Thoracic aorta (tissue), 2 donors: ENCODE measurements around the gene NOS1AP. TPM values are rescaled to one million over a fixed set of nuclear protein-coding genes. Genes with fewer than 3 reads are reported as not detected.

Source experiments
- ATAC-seq: fragments of 150-250 bp; one replicate; pipeline ENCODE4 v1.8.0; 2017; ENCODE audit warnings: low read depth; ENCODE audit not compliant: insufficient number of reproducible peaks, low FRiP score
- DNase-seq: peaks from one replicate; pipeline ENCODE4 v3.0.0-alpha.2; 2020; ENCODE audit warnings: low spot score
- H3K27ac ChIP-seq, 2 donors: fragments of 200-600 bp; sonication (generic); 1 replicate in 1 of 2; 2 replicates in 1 of 2; pipeline ENCODE4 v1.5.1; 2016; ENCODE audit warnings: mild to moderate bottlenecking in 2 of 2, moderate library complexity in 2 of 2
- H3K27me3 ChIP-seq: fragments of 200-600 bp; sonication (generic); replicated peaks from 2 replicates; pipeline ENCODE4 v1.6.0; 2016; ENCODE audit warnings: mild to moderate bottlenecking; ENCODE audit not compliant: insufficient read depth
- H3K36me3 ChIP-seq: fragments of 200-600 bp; sonication (generic); one replicate; pipeline ENCODE4 v1.5.1; 2016
- H3K4me1 ChIP-seq, 2 donors: fragments of 200-600 bp; sonication (generic); 1 replicate in 1 of 2; 2 replicates in 1 of 2; pipeline versions ENCODE4 v1.5.1 to v1.6.0; 2016; ENCODE audit warnings: low read depth in 2 of 2, mild to moderate bottlenecking in 1 of 2; ENCODE audit not compliant: control insufficient read depth in 1 of 2
- H3K4me3 ChIP-seq: fragments of 200-600 bp; sonication (generic); 2 replicates; pipeline ENCODE4 v1.5.1; 2016; ENCODE audit warnings: mild to moderate bottlenecking
- H3K9me3 ChIP-seq: fragments of 200-600 bp; sonication (generic); 2 replicates; pipeline ENCODE4 v1.5.1; 2016
- CTCF ChIP-seq: fragments of 200-600 bp; sonication (generic); IDR thresholded peaks from one replicate; pipeline ENCODE4 v1.5.1; 2019; ENCODE audit warnings: antibody characterized with exemption
- total RNA-seq, 2 donors: library from RNA; depleted of rRNA; stranded (reverse); fragments of >200 nt; gene quantifications; one replicate each; pipeline versions ENCODE4 v1.1.0 to v1.2.3, GENCODE V29; 2016

Gene NOS1AP
- total RNA-seq, 2 donors from 2014 or later: 6.3 to 12.2 TPM

DNA sequence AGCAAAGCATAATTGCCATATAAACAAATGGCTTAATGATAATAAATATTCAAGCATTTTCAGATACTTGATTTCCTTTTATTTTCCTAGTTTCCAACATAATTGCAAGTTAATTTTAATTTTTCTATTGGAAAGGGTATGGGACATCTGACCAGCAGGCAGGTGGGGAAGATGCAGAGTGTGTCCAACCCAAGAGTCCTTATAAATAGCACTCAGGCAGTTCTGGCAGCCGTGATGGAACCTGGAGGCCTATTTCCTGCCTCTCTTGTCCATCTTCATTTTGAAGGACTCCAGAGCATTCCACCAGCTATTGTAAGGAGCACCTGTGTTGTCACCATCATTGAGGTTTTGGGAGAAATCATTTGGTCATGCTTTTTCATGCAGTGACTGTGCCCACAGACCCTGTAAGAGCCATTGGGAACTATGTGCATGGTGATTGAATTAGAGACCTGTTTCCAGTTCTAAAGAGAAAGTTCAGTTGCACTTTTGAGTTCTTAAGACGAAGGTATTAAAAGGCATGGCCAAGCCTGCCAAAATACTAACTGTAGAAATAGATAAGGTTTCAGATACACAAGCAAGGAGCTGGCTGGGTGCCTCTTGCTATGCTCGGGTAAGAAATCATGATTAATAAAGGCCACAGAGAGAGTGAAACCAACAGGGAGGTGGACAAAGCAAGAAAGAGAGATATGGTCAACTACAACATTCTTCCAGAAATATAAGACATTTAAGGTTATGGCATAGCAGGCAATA lies 214.9 kb downstream of the NOS1AP start:
- no peak for DNase-seq
- peaks cover 4 to 30% of the 10 kb centered on the region in 2 donors for H3K4me1 ChIP-seq
- H3K27ac ChIP-seq: peak overlapping the region in 1 of 2 donors; percentile 13
- H3K27me3 ChIP-seq: no peaks in the 10 kb centered on the region
- ATAC-seq: no peak
- no peak overlapping the region for H3K4me3 ChIP-seq
- H3K9me3 ChIP-seq: no peaks in the 10 kb centered on the region
- TF ChIP-seq CTCF: no peak
- H3K36me3 ChIP-seq: no peaks in the 10 kb centered on the region

GRCh38 chr1:162285149-162285561 lies 215.7 kb downstream of the NOS1AP start:
- H3K4me1 ChIP-seq: peaks cover 4 to 30% of the 10 kb centered on the region in 2 donors
- ATAC-seq (no peak), DNase-seq (no peak)
- TF ChIP-seq CTCF: no peak
- H3K4me3 ChIP-seq: no peak overlapping the region
- peak overlapping the region in 1 of 2 donors; percentile 13 for H3K27ac ChIP-seq
- no peaks in the 10 kb centered on the region for H3K36me3 ChIP-seq
- no peaks in the 10 kb centered on the region for H3K27me3 ChIP-seq
- H3K9me3 ChIP-seq: no peaks in the 10 kb centered on the region

DNA sequence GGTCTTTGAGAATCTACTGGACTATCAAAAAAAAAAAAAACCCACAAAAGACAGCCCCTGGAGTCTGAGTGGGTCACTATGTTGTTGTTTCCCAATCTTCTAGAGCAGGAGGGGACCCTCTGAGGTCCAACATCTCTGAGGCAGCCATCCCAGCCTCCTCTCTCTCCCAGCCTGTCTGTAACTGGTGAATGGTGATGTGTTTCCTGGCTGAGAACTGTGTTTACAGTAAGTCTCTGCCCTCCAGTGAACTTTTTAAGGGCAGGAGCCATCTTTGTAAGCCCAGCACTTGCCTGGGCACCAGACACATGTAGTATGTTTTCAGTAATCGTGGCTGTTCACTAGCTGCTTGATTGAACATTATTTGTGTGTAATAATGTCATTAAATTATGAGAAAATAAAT lies 221.5 kb downstream of the NOS1AP start:
- no peak for ATAC-seq
- no peaks in the 10 kb centered on the region for H3K27me3 ChIP-seq

GRCh38 chr1:162292422-162292849 lies 222.9 kb downstream of the NOS1AP start:
- no peak for DNase-seq
- no peak overlapping the region for H3K4me3 ChIP-seq
- ATAC-seq: no peak
- H3K36me3 ChIP-seq: no peaks in the 10 kb centered on the region
- H3K9me3 ChIP-seq: no peaks in the 10 kb centered on the region
- no peaks in the 10 kb centered on the region for H3K27me3 ChIP-seq
- no peak overlapping the region for H3K27ac ChIP-seq
- H3K4me1 ChIP-seq: peaks cover 0 to 3% of the 10 kb centered on the region in 2 donors
- TF ChIP-seq CTCF: no peak

More for the DNA sequence above, 221.5 kb downstream of the NOS1AP start:
- TF ChIP-seq CTCF: no peak
- Histone ChIP-seq H3K9me3 (no peaks in the 10 kb centered on the region), H3K36me3 (no peaks in the 10 kb centered on the region), H3K27ac (no peak overlapping the region), H3K4me1 (peaks cover 0 to 4% of the 10 kb centered on the region in 2 donors), H3K4me3 (no peak overlapping the region)
- no peak for DNase-seq

DNA sequence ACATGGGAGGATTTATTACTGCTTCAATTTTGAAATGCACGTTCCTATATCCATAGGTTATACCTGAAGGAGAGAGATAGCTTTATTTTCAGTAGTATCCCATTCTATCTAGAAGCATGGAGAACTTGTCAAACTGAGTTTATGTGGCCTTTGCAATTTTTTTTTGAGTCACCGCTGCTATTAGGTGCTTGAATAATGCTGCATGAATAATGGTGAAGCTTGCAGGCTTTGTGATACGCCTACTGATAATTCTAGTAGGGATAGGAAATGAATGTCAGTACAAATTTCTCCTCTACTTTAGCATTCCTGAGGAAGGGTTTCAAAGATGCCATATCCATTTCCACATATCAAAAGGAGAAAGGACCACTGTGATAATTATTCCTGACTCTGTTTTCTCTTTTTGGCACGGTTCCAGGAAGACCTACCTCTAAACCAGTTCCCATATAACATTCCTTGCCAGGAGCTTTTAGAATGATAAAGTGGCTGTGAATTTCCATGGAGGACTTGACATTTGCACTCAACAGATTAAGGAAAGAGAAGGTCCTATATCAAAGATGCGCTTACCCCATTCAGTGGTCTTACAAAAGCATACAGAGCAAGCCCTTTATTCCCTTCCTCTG lies 223.7 kb downstream of the NOS1AP start:
- DNase-seq (no peak), ATAC-seq (no peak)
- no peaks in the 10 kb centered on the region for H3K36me3 ChIP-seq
- no peaks in the 10 kb centered on the region for H3K9me3 ChIP-seq
- no peak overlapping the region for H3K27ac ChIP-seq
- no peaks in the 10 kb centered on the region for H3K27me3 ChIP-seq
- peaks cover 0 to 3% of the 10 kb centered on the region in 2 donors for H3K4me1 ChIP-seq
- no peak for TF ChIP-seq CTCF
- H3K4me3 ChIP-seq: no peak overlapping the region
